Type B pancreatic cell (in vitro differentiated cells): ENCODE results near the gene SLC8A3. TPM values are rescaled to one million over a fixed set of nuclear protein-coding genes. Genes with fewer than 3 reads are reported as not detected.
A peak's percentile ranks its signal among the peaks of the same experiment; 100 is the strongest.

Source experiments
- DNase-seq: peaks from one replicate; pipeline ENCODE4 v3.0.0; 2021; ENCODE audit warnings: mixed read lengths; ENCODE audit not compliant: unreplicated experiment; ENCODE audit errors: extremely low spot score
- H3K27ac Mint-ChIP-seq: 2 replicates; pipeline ENCODE4 v1.8.0; 2021; ENCODE audit warnings: mild to moderate bottlenecking, mixed read lengths
- H3K27me3 Mint-ChIP-seq: 2 replicates; pipeline ENCODE4 v1.8.0; 2021; ENCODE audit warnings: mixed read lengths
- H3K36me3 Mint-ChIP-seq: 2 replicates; pipeline ENCODE4 v1.8.0; 2021; ENCODE audit warnings: mixed read lengths
- H3K4me1 Mint-ChIP-seq: one replicate; pipeline ENCODE4 v1.8.0; 2021; ENCODE audit warnings: mixed read lengths; ENCODE audit not compliant: unreplicated experiment
- H3K4me3 Mint-ChIP-seq: 2 replicates; pipeline ENCODE4 v1.8.0; 2021; ENCODE audit warnings: mild to moderate bottlenecking, mixed read lengths
- H3K9me3 Mint-ChIP-seq: 2 replicates; pipeline ENCODE4 v1.8.0; 2021; ENCODE audit warnings: mixed read lengths
- CTCF ChIP-seq: fragments of 200-600 bp; sonication (generic); conservative IDR thresholded peaks from 2 replicates; pipeline ENCODE4 v1.5.0; 2021; ENCODE audit warnings: antibody characterized with exemption, mild to moderate bottlenecking
- total RNA-seq: library from RNA; stranded (reverse); gene quantifications from 2 replicates; pipeline ENCODE4 v1.2.1, GENCODE V29; 2021; ENCODE audit warnings: low replicate concordance

Gene SLC8A3
- total RNA-seq, 1 donor from 2014 or later, result 7.8 TPM

GRCh38 chr14:70093156-70093555 lies 95.6 kb downstream of the SLC8A3 start:
- peaks cover 12% of the 10 kb centered on the region for H3K4me1 Mint-ChIP-seq

GRCh38 chr14:70087380-70087697 lies 101.4 kb downstream of the SLC8A3 start:
- no peak for TF ChIP-seq CTCF
- no peak for DNase-seq
- H3K4me1 Mint-ChIP-seq, result no peaks in the 10 kb centered on the region

More at GRCh38 chr14:70093156-70093555, 95.6 kb downstream of the SLC8A3 start:
- no peak for TF ChIP-seq CTCF
- Mint-ChIP-seq H3K4me3 (no peak overlapping the region), H3K27ac (no peak overlapping the region), H3K9me3 (no peaks in the 10 kb centered on the region), H3K27me3 (peaks cover 16% of the 10 kb centered on the region), H3K36me3 (no peaks in the 10 kb centered on the region)
- DNase-seq, result no peak

GRCh38 chr14:70086685-70087379 lies 101.9 kb downstream of the SLC8A3 start:
- Mint-ChIP-seq H3K27me3 (peaks cover 27% of the 10 kb centered on the region), H3K9me3 (no peaks in the 10 kb centered on the region), H3K4me1 (no peaks in the 10 kb centered on the region), H3K4me3 (no peak overlapping the region), H3K27ac (no peak overlapping the region), H3K36me3 (no peaks in the 10 kb centered on the region)
- TF ChIP-seq CTCF, result peak; percentile 77
- no peak for DNase-seq

More at GRCh38 chr14:70087380-70087697, 101.4 kb downstream of the SLC8A3 start:
- Mint-ChIP-seq H3K27ac (no peak overlapping the region), H3K9me3 (no peaks in the 10 kb centered on the region), H3K4me3 (no peak overlapping the region), H3K36me3 (no peaks in the 10 kb centered on the region), H3K27me3 (peaks cover 31% of the 10 kb centered on the region)

- no peak for TF ChIP-seq CTCF
- H3K4me3 Mint-ChIP-seq, result no peak overlapping the region
- DNase-seq, result no peak
These were observed 104.5 kb downstream of the SLC8A3 start for GRCh38 chr14:70084226-70084625.

GRCh38 chr14:70082394-70082793 lies 106.4 kb downstream of the SLC8A3 start:
- no peak for TF ChIP-seq CTCF
- Mint-ChIP-seq H3K4me3 (no peak overlapping the region), H3K27ac (no peak overlapping the region), H3K27me3 (peaks cover 41% of the 10 kb centered on the region), H3K9me3 (no peaks in the 10 kb centered on the region), H3K4me1 (no peaks in the 10 kb centered on the region), H3K36me3 (no peaks in the 10 kb centered on the region)
- no peak for DNase-seq

More at GRCh38 chr14:70084226-70084625, 104.5 kb downstream of the SLC8A3 start:
- Mint-ChIP-seq H3K27ac (no peak overlapping the region), H3K27me3 (peaks cover 34% of the 10 kb centered on the region), H3K9me3 (no peaks in the 10 kb centered on the region), H3K36me3 (no peaks in the 10 kb centered on the region), H3K4me1 (no peaks in the 10 kb centered on the region)

- H3K4me1 Mint-ChIP-seq, result no peaks in the 10 kb centered on the region
- no peak for DNase-seq
- no peak overlapping the region for H3K27ac Mint-ChIP-seq
- H3K27me3 Mint-ChIP-seq, result peaks cover 41% of the 10 kb centered on the region
- H3K36me3 Mint-ChIP-seq, result no peaks in the 10 kb centered on the region
- no peaks in the 10 kb centered on the region for H3K9me3 Mint-ChIP-seq
- no peak overlapping the region for H3K4me3 Mint-ChIP-seq
- no peak for TF ChIP-seq CTCF
These were observed 108.7 kb downstream of the SLC8A3 start for GRCh38 chr14:70080076-70080475.
